Activated CD4-positive, alpha-beta T cell treated with anti-CD3 and anti-CD28 coated beads, Interleukin-2, amount 10 ng/mL, durations not matched to agents 24 days and 14 days (primary cell): ENCODE data around the gene GCG. TPM values are rescaled to one million over a fixed set of nuclear protein-coding genes. Genes with fewer than 3 reads are reported as not detected.
A peak's percentile ranks its signal among the peaks of the same experiment; 100 is the strongest.

Experiments
- DNase-seq: peaks from one replicate; pipeline ENCODE4 v3.0.0; 2022
- H3K27ac Mint-ChIP-seq: one replicate; pipeline ENCODE4 v1.8.0; 2022; ENCODE audit warnings: mild to moderate bottlenecking, mixed read lengths
- H3K27me3 Mint-ChIP-seq: one replicate; pipeline ENCODE4 v1.8.0; 2022; ENCODE audit warnings: mixed read lengths
- H3K36me3 Mint-ChIP-seq: one replicate; pipeline ENCODE4 v1.8.0; 2022; ENCODE audit warnings: low read depth, mild to moderate bottlenecking, mixed read lengths
- H3K4me1 Mint-ChIP-seq: one replicate; pipeline ENCODE4 v1.8.0; 2021; ENCODE audit warnings: mixed read lengths
- H3K4me3 Mint-ChIP-seq: one replicate; pipeline ENCODE4 v1.8.0; 2022; ENCODE audit warnings: mild to moderate bottlenecking, moderate library complexity, mixed read lengths
- H3K9me3 Mint-ChIP-seq: one replicate; pipeline ENCODE4 v1.8.0; 2021; ENCODE audit warnings: mixed read lengths
- intact Hi-C: fragments of 100-400 bp; cut with micrococcal nuclease; formaldehyde crosslinking; loops from one replicate; pipeline ENCODE4 v1.15.1; 2023
- total RNA-seq: library from RNA; stranded (reverse); gene quantifications from 2 replicates; pipeline ENCODE4 v1.2.3, GENCODE V29; 2022

The GCG gene
- total RNA-seq, 1 donor from 2014 or later, result not detected

DNA sequence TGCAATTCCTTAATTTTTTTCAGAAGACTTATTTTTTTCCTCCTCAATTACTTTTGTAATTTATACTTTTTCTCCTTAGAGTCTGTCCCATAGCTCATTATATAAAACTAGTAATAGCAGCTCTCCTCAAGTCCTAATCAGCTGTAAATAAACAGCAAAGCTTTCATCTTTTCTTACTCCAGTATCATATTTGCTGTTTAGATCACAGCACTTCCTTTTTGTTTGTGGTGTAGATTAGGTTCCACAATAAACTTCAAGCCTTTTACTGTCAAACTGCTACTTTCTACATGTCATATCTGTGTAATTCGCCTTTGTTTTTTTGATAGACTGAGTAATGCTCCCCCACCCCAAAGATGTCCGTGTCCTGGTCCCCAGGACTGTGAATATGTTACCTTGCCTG is 25.5 kb downstream of the GCG start:
- Mint-ChIP-seq H3K27me3 (peaks cover 25% of the 10 kb centered on the region), H3K27ac (no peak overlapping the region), H3K4me1 (peaks cover 16% of the 10 kb centered on the region), H3K4me3 (peak overlapping the region; percentile 6), H3K36me3 (no peaks in the 10 kb centered on the region), H3K9me3 (no peaks in the 10 kb centered on the region)
- DNase-seq, result peak; percentile 42
- intact Hi-C loops, result loop anchor here (10.0 kb wide), 1 partner anchor 702 kb away; no protein-coding TSS in a partner anchor

DNA sequence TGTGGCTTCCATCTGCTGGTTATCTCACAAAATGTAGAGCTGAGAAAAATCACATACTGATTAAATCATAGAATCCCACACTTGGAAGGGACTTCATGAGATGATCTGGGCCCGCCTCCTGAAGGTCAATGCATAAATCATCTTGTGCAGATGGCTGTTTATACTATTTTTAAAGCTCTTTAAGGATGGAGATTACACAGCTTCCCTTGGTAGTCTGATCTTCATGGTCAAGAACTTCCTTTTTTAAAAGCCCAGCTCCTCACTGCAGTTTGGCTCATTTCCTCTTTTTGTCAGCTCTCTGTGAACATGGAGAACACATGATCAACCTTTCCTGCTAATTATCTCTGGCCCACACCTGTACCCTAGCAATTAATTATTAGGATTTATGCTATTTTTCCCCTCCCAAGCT is 25.9 kb downstream of the GCG start:
- no peak overlapping the region for H3K27ac Mint-ChIP-seq
- peaks cover 22% of the 10 kb centered on the region for H3K27me3 Mint-ChIP-seq
- intact Hi-C loops, result loop anchor here (10.0 kb wide), 1 partner anchor 701 kb away; no protein-coding TSS in a partner anchor
- peak; percentile 52 for DNase-seq
- no peaks in the 10 kb centered on the region for H3K9me3 Mint-ChIP-seq
- no peaks in the 10 kb centered on the region for H3K36me3 Mint-ChIP-seq
- H3K4me3 Mint-ChIP-seq, result peak overlapping the region; percentile 6
- H3K4me1 Mint-ChIP-seq, result peaks cover 16% of the 10 kb centered on the region

DNA sequence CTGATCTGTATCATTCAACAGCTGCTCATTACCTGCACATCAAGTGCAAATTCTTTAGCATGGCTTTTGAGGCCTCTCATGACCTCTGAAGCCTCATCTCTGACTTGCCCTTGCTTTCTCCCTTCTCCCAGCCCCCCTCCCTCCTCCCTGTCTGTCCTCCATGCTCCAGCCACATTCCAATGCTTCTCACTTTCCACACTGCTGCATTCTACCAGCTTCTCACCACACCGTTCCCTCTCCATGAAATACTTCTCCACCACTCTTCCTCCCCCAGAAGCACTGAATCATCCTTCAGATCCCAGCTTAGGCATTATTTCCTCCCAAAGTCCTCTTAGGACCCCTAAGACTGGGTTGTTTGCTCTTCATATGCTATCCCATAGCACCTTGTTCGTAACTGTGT is 26.9 kb downstream of the GCG start:
- DNase-seq, result peak; percentile 48
- intact Hi-C loops, result loop anchor here (10.0 kb wide), 1 partner anchor 700 kb away; no protein-coding TSS in a partner anchor
- no peaks in the 10 kb centered on the region for H3K9me3 Mint-ChIP-seq
- no peaks in the 10 kb centered on the region for H3K36me3 Mint-ChIP-seq
- no peak overlapping the region for H3K27ac Mint-ChIP-seq
- peaks cover 14% of the 10 kb centered on the region for H3K27me3 Mint-ChIP-seq
- no peak overlapping the region for H3K4me3 Mint-ChIP-seq
- peaks cover 16% of the 10 kb centered on the region for H3K4me1 Mint-ChIP-seq

DNA sequence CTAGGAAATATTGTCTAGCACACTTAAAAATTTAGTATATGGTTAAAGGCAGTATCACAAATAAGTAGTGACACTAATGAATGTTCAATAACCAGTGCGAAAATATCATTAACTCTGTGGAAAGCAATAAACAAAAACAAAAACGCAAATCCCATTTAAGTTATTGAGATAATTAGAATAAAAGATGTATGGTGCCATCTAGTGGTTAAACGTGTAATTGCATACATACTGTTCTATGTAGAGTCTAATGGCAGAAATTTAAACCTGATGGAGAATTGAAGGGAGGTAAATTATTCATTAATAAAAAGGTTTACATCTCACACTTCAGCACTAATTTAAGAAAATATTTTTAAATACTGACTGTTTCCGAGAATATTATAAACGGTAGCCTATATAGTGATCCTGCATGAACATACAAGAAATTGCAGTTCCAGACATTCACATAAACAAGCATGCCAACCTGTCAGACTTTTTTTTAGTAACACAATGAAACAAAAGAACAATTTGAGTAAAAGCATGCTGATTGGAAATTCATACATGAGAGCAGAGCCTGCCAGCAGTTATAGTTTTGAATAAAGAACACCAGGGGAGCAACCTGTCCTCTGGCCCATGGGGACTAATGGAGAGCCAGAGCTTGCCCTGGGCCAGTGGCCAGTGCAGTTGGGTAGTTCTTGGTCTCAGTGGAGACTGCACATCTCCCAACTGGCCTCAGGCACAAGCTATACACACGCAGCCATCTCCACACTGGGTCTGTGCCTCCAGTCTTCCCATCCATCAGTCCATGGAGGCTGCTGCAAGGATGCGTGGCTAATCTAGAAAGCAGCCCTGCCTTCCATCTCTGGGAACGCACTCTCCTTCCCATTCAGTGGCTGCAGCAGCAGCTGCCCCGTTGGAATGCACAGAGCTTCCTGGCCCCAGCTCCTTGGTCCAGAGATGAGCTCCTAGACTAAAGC is 28.0 kb downstream of the GCG start:
- Mint-ChIP-seq H3K4me1 (peaks cover 16% of the 10 kb centered on the region), H3K27me3 (peaks cover 7% of the 10 kb centered on the region), H3K36me3 (no peaks in the 10 kb centered on the region), H3K9me3 (no peaks in the 10 kb centered on the region), H3K27ac (no peak overlapping the region), H3K4me3 (no peak overlapping the region)
- intact Hi-C loops, result loop anchor here (1.0 to 10.0 kb wide), 6 partner anchors 51 to 699 kb away; no protein-coding TSS in a partner anchor
- DNase-seq, result peak; percentile 73

DNA sequence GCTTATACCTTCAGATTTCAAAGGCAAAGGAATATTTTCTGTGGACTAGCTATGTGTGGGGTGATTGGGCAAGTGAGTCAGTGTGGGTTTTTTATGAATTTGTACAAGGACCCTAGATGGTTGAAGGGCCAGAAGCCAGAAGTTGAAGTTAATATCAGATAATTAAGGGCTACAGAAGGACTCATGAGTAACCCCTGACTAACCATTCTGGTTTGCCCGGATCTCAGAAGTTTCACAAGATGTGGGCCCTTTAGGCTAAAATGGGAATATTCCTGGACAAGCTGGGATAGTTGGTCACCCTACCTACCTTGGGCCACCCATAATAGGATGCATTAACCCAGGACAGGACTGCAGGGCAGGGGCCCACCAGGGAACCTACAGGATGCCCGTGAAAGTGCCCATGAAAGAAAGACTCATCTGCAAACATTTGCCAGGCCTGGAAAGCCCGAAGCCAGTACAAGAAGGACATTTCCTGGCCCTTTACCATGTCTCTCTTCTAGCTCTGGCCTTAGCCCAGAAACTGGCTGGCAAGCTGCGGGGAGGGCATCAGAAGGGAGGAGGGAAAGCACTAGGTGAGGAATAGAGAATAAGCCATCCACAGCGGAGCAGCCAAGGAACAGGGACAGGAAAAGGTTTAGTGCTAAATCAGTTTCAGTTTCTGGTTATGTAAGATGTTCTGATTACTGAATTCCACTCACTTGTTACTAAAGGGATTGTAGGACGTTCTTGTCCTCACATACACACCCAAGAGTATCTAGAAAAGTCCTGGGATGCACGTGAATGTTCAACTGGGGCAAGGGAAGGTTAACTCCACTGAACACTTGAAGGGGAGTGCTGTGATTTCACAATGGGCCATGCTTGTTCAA is 33.6 kb downstream of the GCG start:
- intact Hi-C loops, result no loop called here

DNA sequence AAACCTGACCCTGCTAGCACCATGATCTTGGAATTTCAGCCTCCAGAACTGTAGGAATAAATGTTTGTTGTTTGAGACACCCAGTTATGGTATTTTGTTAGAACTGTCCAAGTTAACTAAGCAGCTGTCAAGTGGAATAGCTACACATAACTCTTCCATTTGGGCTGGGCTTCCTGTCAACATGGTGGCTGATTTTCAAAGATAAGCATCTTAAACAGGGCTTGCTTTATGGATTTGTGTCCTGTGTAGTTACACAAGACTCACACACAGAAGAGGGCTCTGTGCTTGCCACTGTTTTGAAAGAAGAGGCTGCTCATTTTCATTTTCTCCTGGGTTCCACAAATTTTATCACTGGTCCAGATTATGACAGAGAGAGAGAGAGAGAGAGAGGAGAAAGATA is 35.7 kb downstream of the GCG start:
- Mint-ChIP-seq H3K4me3 (no peak overlapping the region), H3K4me1 (peaks cover 22% of the 10 kb centered on the region), H3K36me3 (peaks cover 18% of the 10 kb centered on the region), H3K27ac (no peak overlapping the region), H3K27me3 (no peaks in the 10 kb centered on the region), H3K9me3 (peaks cover 23% of the 10 kb centered on the region)
- intact Hi-C loops, result no loop called here
- DNase-seq, result peak; percentile 49

More for the DNA sequence above, 33.6 kb downstream of the GCG start:
- Mint-ChIP-seq H3K4me3 (no peak overlapping the region), H3K36me3 (peaks cover 15% of the 10 kb centered on the region), H3K27ac (no peak overlapping the region), H3K27me3 (no peaks in the 10 kb centered on the region), H3K9me3 (peaks cover 17% of the 10 kb centered on the region), H3K4me1 (peaks cover 15% of the 10 kb centered on the region)
- DNase-seq, result peak; percentile 56

DNA sequence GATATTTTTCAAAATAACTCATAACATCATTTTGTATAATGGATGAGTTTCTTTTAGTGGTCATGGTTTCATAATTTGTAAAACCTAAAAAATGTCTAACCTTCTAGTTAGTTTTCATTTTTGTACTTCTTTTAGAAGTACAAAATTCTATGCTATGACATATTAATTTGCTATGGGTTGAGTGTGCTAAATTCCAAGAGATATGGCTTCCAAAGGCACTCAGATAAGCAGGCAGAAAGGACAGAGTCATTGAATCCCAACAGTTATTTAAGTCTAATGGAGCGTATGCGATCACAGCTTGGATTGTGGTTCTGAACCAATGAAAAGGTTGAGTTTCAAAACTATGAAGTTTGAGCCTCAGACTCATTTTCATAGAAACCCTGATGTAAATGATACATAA is 37.0 kb downstream of the GCG start:
- intact Hi-C loops, result no loop called here
- Mint-ChIP-seq H3K4me3 (no peak overlapping the region), H3K9me3 (peaks cover 23% of the 10 kb centered on the region), H3K4me1 (peaks cover 23% of the 10 kb centered on the region), H3K36me3 (peaks cover 18% of the 10 kb centered on the region), H3K27me3 (no peaks in the 10 kb centered on the region), H3K27ac (peak overlapping the region; percentile 30)
- no peak for DNase-seq

DNA sequence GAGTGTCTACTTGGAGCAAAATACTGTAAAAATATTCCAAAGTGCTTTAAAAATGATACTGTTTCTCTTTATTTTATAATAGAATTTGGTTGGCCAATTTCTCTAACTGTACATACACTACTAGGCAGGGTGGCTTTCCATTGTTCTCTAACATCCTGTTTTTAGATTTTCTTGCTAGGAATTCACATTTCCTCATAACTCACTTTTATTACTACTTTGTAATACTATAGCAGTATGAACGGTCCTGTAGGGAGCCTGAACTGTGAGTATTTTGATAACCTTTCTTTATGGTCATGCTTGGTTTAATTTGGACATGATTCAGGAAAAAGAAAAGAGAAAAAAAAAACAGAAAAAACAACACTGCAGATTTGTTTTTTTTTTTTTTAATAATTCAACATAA is 37.8 kb downstream of the GCG start:
- peaks cover 23% of the 10 kb centered on the region for H3K9me3 Mint-ChIP-seq

DNA sequence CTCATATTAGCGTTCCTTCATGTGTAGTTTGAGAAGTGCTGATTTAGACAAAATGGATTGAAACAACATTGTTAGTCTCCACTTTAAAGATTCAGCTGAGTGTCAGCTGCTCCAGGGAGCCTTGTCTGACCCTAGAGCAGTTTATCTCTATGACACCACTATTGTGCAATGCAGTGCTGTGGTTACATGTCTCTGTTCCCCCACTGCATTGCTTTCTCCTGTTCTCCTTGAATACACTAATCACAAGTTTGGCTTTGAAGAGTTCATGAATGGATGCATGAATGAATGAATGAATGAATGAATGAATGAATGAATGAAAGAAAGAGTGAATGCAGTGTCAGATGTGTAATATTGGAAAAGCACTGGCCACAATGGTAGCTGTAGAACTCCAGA is 38.3 kb downstream of the GCG start:
- peak; percentile 45 for DNase-seq
- no peaks in the 10 kb centered on the region for H3K27me3 Mint-ChIP-seq
- peaks cover 18% of the 10 kb centered on the region for H3K36me3 Mint-ChIP-seq
- intact Hi-C loops, result no loop called here
- no peak overlapping the region for H3K4me3 Mint-ChIP-seq
- H3K27ac Mint-ChIP-seq, result no peak overlapping the region
- H3K9me3 Mint-ChIP-seq, result peaks cover 23% of the 10 kb centered on the region
- peaks cover 22% of the 10 kb centered on the region for H3K4me1 Mint-ChIP-seq

More for the DNA sequence above, 37.8 kb downstream of the GCG start:
- peaks cover 18% of the 10 kb centered on the region for H3K36me3 Mint-ChIP-seq
- no peak overlapping the region for H3K27ac Mint-ChIP-seq
- H3K4me1 Mint-ChIP-seq, result peaks cover 23% of the 10 kb centered on the region
- intact Hi-C loops, result no loop called here
- DNase-seq, result no peak
- no peaks in the 10 kb centered on the region for H3K27me3 Mint-ChIP-seq
- no peak overlapping the region for H3K4me3 Mint-ChIP-seq

DNA sequence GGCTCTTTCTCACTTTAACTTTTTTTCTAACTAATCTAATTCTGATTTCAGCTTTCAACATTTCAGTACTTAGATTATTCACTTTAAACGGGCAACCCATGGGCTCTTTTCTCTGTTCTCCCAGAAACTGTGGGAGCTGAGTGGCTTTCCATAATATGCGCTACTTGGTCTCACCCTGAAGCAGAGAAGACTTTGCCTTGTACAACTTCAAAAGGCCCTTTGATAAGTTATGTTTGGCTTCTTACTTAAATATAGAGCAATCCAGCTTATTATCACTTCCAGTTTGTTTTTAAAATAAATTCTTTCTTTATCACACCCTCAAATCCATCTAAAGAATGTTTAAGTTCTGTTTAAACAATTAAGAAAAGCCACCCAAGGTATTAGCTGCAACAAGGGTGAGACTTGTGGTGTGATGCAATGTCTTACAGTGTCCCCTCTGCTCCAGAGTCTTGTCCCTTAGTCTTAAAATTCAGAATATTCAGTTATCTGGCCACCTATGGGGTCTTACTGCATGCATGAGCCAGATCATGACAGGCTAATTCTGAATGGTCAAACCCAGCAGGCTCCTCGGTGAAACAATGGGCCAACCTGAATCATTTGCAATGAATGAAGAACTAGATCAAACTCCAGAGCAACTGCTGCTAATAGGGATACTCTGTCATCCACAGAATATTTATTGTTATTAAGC is 38.8 kb downstream of the GCG start:
- intact Hi-C loops, result no loop called here
- peak; percentile 38 for DNase-seq
- Mint-ChIP-seq H3K27me3 (no peaks in the 10 kb centered on the region), H3K27ac (no peak overlapping the region), H3K4me1 (peaks cover 18% of the 10 kb centered on the region), H3K36me3 (peaks cover 18% of the 10 kb centered on the region), H3K4me3 (no peak overlapping the region), H3K9me3 (peaks cover 23% of the 10 kb centered on the region)

DNA sequence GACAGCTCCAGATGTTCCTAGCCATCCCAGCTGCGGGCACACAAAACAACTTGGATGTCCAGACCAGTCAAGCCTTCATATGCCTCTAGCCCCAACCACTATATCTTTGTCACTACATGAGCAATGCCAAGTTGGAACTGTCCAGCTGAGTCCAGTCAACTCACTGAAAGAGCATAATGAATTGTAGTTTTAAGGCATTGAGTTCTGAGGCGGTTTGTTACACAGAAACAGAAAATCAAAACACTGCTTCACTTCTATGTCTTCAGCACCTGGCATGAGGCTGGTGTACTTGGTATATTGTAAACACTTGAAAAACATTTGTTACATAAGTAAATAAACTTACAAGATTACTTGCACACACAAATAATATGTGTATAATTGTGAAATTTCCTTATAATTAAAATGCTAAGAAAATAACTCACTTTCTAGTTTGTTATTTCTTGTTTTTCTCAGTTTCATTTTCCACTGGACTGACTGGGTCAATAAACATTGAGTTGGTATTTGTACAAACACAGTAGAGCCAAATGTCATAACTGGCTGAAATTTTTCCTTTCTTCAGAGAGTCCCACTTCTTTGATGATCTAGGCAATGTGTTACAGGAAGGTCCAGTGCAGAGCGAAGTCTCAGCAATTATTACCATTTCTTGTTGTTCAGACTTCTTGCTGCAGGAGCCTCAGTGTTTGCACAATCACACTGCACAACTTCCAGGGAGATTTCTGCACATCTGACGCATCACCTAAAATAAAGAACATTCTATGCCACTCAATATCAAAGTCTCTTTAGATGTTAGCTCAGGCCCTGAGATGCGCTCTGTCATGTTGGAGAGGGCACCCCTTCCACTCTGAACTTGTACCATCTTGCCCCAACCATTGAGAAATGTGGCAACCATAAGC is 39.8 kb downstream of the GCG start:
- no peak for DNase-seq
- H3K4me1 Mint-ChIP-seq, result peaks cover 22% of the 10 kb centered on the region
- H3K36me3 Mint-ChIP-seq, result peaks cover 18% of the 10 kb centered on the region
- H3K27ac Mint-ChIP-seq, result no peak overlapping the region
- H3K27me3 Mint-ChIP-seq, result no peaks in the 10 kb centered on the region
- H3K9me3 Mint-ChIP-seq, result peaks cover 23% of the 10 kb centered on the region
- H3K4me3 Mint-ChIP-seq, result no peak overlapping the region
- intact Hi-C loops, result no loop called here

DNA sequence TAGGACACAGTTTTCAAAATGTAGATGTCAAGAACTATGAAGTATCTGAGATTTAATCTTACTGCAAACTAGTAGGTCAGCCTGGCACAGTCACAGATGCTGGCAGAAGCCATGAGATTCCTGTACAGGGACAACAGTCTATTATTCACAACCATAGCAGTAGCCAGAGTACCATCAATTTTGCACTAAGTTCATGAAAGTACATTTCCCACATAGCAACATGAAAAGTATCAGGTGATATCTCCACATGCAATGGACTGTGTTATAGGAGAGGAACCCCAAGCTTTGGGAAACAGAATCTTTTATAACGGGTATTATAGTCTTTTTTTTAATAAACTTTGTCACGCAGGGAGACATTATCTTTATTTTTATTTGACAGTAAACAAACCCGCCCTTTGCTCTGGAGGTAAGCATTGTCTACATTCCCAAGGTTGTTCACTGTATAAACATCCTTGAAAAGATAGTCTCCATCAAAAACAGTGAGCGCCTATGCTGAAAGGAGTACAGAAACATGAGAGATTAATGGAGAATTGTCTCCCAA is 44.6 kb downstream of the GCG start:
- Mint-ChIP-seq H3K27me3 (no peaks in the 10 kb centered on the region), H3K36me3 (no peaks in the 10 kb centered on the region), H3K4me3 (no peak overlapping the region), H3K4me1 (peaks cover 13% of the 10 kb centered on the region), H3K9me3 (peaks cover 2% of the 10 kb centered on the region), H3K27ac (no peak overlapping the region)
- DNase-seq, result no peak
- intact Hi-C loops, result no loop called here
